Effector CD8-positive, alpha-beta T cell (primary cell): ENCODE data around the gene FKBP7.
"Not testable (repeated sequence)": the region's sequence is repeated elsewhere in the genome, so short reads cannot be mapped to it uniquely, and the experiment has no call there.

Source experiments
- DNase-seq: peaks from one replicate; lab custom pipeline; 2025; lab: John Stamatoyannopoulos, UW

FKBP7 gene

DNA sequence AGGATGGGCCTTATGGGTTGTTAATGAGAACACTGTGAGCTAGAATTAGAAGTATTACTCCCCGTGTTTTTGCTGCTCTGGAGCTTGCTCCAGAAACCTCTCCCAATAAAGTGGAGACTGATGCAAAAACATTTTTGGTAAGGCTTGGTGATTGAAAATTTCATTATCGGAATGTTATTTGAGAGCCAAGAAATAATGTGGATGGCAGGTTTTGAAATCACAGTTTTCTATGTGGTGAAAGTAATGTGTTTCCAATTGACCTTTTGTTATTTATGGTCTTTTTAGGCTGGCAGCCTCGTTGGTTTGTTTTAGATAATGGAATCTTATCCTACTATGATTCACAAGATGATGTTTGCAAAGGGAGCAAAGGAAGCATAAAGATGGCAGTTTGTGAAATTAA, 7.0 kb upstream of the FKBP7 start:
- no peak for DNase-seq

DNA sequence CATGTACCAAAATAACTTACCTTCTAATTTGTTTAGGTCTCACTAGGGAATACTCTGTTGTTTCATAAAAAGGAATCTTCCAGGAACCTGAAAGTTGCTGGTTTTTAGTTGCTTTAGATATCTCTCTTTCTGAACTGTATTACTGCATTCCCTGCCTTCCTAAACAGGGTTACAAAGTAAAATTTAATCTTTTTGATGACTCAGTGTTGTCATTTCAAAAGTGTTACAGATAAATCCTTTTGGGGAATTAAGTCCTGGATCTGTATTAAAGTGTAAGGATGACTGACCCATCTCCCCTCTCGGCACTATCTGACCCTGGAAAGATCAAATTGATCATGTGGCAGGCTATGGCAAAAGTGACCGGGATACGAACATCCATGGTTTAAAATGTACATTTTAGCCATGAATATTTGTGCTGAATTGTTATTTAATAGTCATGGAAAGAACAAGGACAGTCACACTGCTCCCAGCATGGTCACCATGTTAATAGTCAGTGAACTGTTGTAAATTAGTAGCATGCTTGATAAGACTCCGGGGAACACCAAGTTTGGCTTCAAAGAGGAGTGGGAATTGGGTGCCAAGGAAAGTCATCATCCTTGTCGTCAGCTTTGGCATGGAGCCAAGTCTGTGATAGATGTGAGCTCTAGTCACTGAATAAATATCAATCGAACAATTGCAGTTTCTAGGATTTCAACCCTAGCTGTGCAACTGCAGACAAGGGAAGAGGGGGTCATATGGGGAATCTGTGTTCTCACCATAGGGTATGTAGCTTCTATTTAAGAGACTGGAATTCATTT, 6.0 kb upstream of the FKBP7 start:
- no peak for DNase-seq

DNA sequence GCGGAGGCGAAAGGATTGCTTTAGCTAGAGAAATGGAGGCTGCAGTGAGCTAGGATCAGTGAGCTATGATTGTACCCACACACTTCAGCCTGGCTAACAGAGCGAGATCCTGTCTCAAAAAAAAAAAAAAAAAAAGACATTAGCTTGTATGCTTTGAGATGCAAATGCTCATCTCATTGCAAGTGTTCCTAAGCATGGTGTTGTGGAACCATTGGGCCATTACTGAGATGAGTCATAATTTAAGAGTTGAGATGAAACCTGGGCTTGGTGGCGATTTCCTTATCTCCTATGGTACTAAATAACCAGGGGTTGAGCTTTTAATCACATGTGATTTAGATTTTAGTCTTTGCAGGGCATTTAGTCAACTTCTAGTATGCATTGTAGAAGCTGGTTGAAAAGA, 4.0 kb upstream of the FKBP7 start:
- DNase-seq: no peak

DNA sequence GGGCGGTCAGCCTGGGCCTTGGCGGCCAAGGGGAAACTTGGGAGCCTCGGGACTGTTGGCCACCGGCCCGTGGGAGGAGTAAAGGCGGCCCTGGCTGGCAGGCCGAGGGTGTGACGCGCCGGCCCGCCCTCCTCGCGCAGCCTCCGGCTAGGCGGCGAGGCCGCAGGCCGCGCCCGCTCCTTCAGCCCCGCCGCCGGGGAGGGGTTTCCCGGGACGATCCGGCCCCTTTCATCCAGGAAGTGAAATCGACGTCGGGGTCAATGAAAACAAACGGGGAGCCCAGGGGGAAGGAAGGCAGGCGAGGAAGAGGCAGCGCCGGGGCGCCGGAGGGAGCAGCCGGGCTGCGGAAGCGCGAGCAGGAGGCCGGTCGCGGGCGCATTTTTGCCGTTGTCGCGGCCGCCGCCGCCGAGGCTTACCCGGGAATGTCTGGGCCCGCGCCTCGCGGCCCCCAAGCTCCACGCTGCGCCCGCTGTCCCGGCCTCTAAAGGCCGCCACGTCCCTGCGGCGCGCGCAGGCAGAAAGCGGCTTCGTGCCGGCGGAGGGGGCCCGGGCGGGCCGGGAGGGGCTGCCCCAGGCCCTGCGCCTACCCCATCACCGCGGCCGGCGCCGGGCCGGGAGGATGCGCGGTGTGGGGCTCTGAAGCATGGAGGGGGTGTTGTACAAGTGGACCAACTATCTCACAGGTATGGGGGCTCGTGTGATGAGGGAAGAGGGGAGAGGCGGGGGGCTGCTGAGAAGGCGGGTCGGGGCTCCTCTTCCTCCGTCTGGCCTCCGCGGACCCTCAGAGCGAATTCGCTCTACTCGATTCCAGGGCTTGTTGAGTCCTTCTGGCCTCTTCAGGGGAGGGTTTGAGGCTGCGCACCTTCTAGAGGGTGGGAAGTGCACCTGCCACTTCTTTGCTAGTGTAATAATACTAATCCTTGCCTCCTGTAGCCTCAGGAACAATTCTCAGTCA, 2.1 kb upstream of the FKBP7 start, which contains the start of gene PLEKHA3:
TSS of gene PLEKHA3 (plus strand) at position 231 of the 955 bp plus-strand sequence. CDS start at position 644, 413 bp downstream.
- peak; percentile 62 for DNase-seq

DNA sequence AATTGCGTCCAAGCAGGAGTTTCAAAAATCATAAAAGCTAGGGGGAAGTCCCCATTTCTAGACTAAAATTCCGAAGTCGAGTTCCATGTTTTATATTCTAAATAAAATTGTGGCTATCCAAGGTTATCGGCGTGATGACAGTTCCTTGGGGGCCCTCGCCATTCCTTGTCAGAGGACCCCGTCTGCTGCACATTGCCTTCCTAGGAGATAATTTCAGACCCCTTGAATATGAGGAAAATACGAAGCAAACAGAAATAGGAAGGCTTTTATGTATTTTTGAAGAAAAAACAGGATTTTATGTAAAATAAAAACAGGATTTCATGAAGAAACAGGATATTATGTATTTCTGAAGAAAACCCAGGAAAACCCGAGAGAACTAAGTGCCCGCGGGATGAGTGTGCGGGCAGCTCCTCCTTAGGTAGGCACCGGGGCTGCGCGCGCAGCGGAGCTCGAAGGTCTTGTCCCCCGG, 1.4 kb upstream of the FKBP7 start:
- DNase-seq: no peak

DNA sequence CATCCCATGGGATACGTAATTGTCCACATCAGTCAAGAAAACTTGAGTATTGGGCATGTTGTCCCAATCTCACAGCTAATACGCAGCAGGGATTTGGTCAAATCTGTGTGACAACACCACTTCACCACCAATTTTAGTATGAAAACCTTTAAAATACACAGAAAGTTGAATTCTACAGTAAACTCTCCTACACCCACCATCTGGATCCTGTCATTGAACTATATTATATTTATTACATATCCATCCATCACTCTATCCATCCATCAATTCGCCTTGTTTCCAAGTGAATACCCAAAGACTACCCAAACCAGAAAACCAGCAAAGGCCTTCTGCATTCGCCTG, 846 bp upstream of the FKBP7 start:
- DNase-seq: no peak

DNA sequence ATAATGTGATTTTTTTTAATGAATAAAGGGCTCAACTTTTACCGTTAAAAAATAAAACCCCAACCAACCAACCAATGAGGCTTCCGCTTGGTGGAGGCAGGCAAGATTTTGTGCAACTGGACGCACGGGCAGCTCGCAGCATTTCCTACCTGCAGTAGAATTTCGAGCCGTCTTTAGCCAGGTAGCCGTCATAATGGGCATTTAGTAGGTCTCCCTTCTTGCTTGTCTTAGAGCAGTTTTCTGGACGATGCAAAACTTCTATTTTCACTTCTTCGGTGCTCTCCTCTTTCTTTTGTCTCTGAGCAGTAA, 316 bp downstream of the FKBP7 start:
- DNase-seq: no peak

DNA sequence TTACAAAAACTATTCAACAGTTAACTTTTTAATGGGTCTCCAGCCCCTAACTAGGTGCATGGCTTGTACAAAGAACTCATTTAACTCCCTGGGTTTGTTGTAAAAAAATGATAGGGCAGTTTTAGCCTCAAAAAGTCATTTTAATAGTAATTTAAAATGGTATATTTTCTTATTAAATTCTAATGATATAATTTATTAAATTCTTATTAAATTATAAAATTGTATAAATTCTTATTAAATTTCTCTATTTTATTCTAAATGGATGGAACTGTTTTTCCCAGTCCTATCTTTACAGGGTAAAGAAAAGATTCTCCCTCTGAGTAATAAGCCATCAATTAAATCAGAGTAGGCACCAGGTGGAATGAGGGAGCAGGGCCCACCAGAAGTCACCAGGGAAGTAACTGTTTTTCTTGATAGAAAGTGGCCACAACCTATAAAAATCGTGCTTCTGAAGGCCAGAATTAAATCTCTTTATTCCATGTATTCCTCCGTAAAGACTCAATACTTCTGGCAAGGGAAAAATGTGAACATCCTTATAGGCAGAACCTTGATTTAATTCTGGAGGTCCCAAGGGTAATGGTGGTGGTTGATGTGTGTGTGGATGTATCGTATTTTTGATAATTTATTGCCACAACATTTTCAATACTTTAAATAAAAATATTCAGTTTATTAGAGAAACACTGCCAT, 814 bp downstream of the FKBP7 start:
- DNase-seq: no peak

DNA sequence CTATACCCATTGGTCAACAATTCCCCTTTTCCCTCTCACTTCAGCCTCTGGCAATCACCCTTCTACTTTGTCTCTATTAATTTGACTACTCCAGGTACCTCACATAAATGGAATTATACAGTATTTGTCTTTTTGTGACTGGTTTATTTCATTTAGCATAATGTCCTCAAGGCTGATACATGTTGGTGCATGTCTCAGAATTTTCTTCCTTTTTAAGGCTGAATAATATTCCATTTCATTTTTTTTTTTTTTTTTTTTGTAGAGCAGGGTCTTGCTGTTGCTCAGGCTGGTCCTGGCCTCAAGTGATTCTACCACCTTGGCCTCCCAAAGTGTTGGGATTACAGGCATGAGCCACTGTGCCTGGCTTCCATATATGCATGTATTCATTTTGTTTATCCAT, 1.9 kb downstream of the FKBP7 start:
- no peak for DNase-seq

DNA sequence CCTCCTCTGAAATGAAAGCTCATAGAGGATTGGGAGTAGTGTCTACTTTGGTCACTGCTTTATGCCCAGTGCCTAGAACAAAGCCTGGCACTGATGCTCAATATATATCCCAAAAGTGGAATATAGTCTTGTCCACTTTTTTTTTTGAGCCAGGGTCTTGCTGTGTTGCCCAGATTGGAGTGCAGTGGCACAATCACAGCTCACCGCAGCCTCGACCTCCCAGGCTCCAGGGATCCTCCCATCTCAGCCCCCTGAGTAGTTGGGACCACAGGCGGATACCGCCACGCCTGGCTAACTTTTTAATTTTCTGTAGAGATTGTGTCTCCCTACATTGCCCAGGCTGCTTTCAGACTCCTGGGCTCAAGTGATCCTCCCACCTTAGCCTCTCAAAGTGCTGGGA, 3.8 kb downstream of the FKBP7 start:
- DNase-seq: no peak

DNA sequence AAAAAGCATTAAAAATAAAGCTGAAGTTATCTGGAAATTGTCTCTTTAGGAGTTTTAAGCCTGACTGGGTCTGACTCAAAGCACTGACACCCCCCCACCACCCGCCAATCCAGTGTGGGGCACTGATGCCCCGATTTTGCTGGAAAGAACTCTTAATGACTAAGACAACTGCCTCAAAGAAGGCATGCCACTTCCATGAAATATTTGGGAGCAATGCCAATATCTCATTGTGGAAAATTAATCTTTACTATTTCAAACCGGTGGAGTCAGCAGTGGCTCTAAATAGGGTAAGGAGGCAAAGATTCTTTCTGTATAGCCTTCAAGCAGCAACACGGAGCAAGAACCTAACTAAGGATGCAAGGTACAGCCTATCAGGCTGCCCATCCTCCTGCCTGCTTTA, 4.5 kb downstream of the FKBP7 start:
- no peak for DNase-seq

DNA sequence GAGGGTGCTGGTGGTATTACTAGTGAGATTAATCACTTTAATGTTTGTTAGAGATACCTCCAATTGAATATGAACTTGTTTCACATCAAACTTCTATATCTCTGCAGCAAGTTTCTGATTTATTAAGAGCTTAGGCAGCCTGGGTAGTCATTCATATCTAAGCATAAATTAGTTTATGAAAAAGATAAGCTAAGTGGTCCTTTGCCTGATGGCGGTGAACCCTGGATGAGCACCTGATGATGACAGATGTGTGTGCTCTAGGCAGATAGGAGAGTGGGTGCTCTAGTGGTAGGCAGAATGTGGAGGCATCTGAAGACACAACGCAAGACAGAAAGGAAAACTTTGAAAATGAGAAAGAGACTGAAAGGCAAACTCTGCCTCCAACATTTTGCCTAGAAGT, 5.0 kb downstream of the FKBP7 start:
- DNase-seq: no peak

DNA sequence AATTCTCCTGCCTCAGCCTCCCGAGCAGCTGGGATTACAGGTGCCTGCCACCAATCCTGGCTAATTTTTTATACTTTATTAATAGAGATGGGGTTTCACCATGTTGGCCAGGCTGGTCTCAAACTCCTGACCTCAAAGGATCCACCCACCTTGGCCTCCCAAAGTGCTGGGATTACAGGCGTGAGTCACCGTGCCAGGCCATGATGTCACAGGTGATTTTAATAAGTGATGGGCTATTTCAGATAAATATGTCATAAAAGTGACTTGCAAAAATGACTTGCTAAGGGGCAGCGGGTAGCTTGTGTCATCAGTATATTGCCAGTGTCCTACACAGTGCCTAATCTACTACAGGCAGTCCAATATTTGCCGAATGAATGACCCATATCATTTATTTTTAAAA, 7.1 kb downstream of the FKBP7 start:
- not testable (repeated sequence) for DNase-seq

DNA sequence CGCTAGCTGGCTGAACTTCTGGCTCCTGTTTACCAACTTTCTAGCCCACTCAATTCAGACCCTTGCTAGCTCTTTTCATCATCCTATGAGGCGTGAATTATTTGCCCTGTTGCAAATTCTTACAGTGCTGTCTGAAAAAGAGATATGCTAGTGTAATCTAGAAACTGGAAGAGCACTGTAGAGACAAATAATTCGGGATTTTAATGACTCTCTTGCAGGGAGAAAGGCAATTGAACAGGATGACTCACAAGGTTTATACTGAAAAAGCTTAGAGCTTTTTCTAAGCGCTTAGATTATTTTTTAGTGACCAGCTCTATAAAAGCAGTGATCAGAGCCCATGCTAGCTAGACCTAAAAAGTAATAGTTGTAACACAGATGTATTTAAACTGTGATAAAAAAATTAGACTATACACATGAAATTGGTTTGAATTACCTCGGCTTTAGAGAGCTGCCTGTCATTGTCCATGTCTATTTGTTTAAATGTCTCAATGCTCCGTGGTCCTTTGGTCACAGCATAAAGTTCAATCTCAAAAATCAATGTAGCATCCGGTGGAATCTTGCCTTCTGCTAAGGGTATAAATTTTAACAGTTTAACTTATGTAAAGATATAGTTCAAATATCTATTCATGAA, 9.1 kb downstream of the FKBP7 start:
- no peak for DNase-seq

DNA sequence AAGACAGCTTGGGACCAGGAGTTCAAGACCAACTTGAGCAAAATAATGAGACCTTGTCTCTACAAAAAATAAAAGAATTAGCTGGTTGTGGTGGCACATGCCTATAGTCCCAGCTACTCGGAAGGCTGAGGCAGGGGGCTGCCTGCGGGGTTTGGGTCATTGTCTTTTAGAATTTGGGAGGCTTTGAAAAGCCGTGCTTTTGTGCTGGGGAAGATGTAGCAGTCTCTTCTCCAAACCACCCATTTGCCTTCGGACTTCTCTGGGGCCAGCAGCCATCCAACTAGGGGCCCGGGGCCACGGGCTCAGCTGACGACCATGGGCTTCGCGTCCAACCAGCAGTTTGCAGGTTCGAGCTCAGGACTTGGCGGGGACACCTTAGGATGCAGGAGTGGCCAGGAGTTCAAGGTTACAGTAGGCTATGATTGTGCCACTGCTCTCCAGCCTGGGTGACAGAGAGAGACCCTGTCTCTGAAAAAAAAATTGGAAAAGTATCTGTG, 21.0 kb downstream of the FKBP7 start:
- DNase-seq: no peak

DNA sequence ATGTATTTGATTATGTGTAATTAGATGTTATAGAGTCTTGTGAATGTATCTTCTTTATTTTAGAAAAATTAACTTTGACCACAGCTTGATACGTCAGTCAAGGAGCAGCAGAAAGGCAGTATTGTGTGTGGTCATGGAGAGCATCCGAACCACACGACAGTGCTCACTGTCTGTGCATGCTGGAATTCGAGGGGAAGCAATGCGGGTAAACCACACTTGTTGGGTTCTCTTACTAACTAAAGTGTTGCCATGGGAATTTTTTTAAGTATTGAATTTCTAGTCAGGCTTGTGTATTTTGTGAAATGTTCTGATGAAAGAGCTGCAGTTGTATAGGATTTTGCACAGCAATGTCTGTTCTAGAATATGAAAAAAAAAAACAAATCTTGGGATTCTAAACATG, 22.5 kb downstream of the FKBP7 start:
- DNase-seq: no peak

DNA sequence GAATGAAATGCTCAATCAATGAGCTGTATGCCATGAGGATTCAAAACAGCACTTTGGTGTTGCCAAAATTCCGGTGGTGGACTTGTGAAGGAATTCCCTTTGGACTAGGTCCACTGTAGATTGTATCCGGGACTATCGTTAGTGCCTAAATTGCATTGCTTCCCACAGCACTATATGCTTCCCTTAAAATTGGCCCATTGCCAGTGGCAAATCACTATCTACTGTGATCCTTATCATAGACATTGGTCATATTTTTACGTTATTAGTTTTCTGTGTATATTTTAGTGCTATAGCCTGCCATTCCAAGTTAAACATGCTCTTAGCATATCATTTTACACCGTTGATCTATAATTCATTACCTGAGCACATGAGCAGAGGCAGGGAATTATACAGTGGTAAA, 25.5 kb downstream of the FKBP7 start:
- no peak for DNase-seq

DNA sequence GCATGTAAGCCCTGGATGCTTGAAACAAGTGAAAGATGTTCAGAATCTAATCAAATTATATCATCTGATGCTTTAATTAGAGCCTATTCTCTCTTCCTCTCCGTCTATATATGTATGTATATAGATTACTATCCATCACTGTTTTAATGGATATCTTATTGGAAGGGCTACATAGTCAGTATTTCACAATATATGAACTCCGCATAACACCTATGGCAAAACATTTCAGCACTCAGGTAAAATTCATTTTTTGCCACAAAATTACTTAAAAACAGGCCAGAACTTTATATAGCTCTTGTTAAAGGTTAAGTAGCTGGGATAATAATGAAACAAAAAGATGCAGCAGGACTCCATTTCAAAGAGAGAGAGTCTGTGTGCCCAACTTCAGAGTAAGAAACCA, 26.1 kb downstream of the FKBP7 start:
- DNase-seq: no peak

DNA sequence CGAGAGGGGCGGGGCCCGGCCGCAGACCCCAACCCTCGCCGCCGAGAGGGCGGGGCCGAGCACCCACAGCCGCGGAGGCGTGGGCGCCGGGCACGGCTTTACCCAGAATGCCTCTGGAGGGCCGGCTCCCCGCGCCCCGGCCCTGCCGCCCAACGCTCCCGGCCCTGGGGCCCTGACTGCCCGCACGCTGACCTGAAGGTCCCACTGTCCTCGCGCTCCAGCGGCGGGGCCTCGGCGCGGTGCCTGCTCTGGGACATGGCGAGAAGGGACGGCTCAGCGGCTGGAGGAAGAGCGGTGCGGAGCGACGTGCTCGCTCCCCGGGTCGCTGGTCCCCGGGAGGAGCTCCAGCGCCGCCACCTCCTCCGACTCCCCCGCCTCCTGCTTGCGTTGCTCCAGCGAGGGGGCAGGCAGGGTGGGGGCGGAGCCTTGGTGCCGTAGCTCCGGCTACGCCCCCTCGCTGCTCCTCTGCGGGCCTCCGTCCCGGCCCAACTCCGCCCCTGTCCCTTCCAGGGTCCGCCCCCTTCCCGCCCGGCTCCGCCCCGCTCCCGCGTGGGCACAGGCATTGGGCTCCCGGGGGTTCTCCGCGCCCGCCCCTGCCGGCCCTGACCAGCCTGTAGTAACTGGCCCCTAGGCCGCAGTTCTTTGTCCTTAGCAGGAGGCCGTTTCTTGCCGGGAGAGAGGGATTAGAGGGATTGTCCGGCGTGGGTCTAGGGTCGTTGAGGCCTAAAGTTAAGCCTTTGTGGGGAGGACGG, 27.4 kb downstream of the FKBP7 start, which contains the start of the genes PJVK and PRKRA:
TSS of gene PJVK (plus strand) at position 605 of the 752 bp plus-strand sequence. CDS start 2,032 bp downstream, outside the sequence.
TSS of gene PRKRA (minus strand) at position 402 of the 752 bp plus-strand sequence. CDS start at position 257, 145 bp downstream.
- DNase-seq: peak; percentile 91

DNA sequence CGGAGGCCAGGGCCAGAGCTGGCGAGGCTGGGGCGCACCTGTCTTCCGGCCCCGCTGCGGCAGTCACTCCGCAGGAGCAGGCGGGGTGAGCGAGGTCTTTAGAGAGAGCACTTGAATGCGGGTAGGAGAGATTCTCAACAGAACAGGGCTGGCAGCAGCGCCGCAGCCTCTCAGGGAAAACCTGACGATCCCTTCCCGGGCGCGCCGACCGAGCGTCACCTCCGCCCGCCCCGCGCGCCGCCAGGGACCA, 28.0 kb downstream of the FKBP7 start:
- peak; percentile 74 for DNase-seq
